ENCODE measurements around the gene MRPL32.

MRPL32 gene

GRCh38 chr7:42945821-42946626, 13.8 kb downstream of the MRPL32 start:
- no peak for TF ChIP-seq CTCF (IDR thresholded peaks at IDR 0.05; ENCODE audit: control insufficient read depth, insufficient read depth, low read depth, low read length, missing control alignments)
- no peak for DNase-seq (ENCODE audit: low read depth)
- no peak overlapping the region for H3K4me3 ChIP-seq (ENCODE audit: control insufficient read depth, low read depth, low read length)

- TF ChIP-seq CTCF (IDR thresholded peaks at IDR 0.05; ENCODE audit: control insufficient read depth, insufficient read depth, low read depth, low read length, missing control alignments), result no peak
- DNase-seq (ENCODE audit: low read depth), result no peak
- no peak overlapping the region for H3K4me3 ChIP-seq (ENCODE audit: control insufficient read depth, low read depth, low read length)
Observed at GRCh38 chr7:42946627-42946950, 14.4 kb downstream of the MRPL32 start.

GRCh38 chr7:42947521-42947920, 15.3 kb downstream of the MRPL32 start:
- no peak overlapping the region for H3K4me3 ChIP-seq (ENCODE audit: control insufficient read depth, low read depth, low read length)
- TF ChIP-seq CTCF (IDR thresholded peaks at IDR 0.05; ENCODE audit: control insufficient read depth, insufficient read depth, low read depth, low read length, missing control alignments), result no peak
- DNase-seq (ENCODE audit: low read depth), result no peak

GRCh38 chr7:42950417-42950816, 18.2 kb downstream of the MRPL32 start:
- no peak overlapping the region for H3K4me3 ChIP-seq (ENCODE audit: control insufficient read depth, low read depth, low read length)
- no peak for TF ChIP-seq CTCF (IDR thresholded peaks at IDR 0.05; ENCODE audit: control insufficient read depth, insufficient read depth, low read depth, low read length, missing control alignments)
- DNase-seq (ENCODE audit: low read depth), result no peak

- no peak for DNase-seq (ENCODE audit: low read depth)
- TF ChIP-seq CTCF (IDR thresholded peaks at IDR 0.05; ENCODE audit: control insufficient read depth, insufficient read depth, low read depth, low read length, missing control alignments), result no peak
- no peak overlapping the region for H3K4me3 ChIP-seq (ENCODE audit: control insufficient read depth, low read depth, low read length)
Observed at GRCh38 chr7:42952328-42952727, 20.2 kb downstream of the MRPL32 start.

- no peak overlapping the region for H3K4me3 ChIP-seq (ENCODE audit: control insufficient read depth, low read depth, low read length)
- TF ChIP-seq CTCF (IDR thresholded peaks at IDR 0.05; ENCODE audit: control insufficient read depth, insufficient read depth, low read depth, low read length, missing control alignments), result no peak
- no peak for DNase-seq (ENCODE audit: low read depth)
Observed at GRCh38 chr7:42953994-42954393, 21.8 kb downstream of the MRPL32 start.

Measured in AG09309 (cell line).